D721Med (cell line): ENCODE measurements around the gene IL1RAPL1.

Source experiments
- DNase-seq: peaks from one replicate; pipeline ENCODE4 v3.0.0; 2011; ENCODE audit warnings: low spot score; ENCODE audit not compliant: insufficient read length
- FAIRE-seq: peaks from 2 replicates; lab custom pipeline; 2011; peaks lifted over from hg19 to GRCh38; lab: Jason Lieb, UNC
- TF ChIP-seq, protein P1 (sequence below): IDR thresholded peaks from 2 replicates; pipeline ENCODE4 v1.5.1; 2012; ENCODE audit warnings: mild to moderate bottlenecking, control low read depth; ENCODE audit not compliant: insufficient read depth; ENCODE audit errors: missing control alignments

Gene IL1RAPL1

GRCh38 chrX:29530501-29530900 lies 943.3 kb downstream of the IL1RAPL1 start:
- TF ChIP-seq, protein P1, sequence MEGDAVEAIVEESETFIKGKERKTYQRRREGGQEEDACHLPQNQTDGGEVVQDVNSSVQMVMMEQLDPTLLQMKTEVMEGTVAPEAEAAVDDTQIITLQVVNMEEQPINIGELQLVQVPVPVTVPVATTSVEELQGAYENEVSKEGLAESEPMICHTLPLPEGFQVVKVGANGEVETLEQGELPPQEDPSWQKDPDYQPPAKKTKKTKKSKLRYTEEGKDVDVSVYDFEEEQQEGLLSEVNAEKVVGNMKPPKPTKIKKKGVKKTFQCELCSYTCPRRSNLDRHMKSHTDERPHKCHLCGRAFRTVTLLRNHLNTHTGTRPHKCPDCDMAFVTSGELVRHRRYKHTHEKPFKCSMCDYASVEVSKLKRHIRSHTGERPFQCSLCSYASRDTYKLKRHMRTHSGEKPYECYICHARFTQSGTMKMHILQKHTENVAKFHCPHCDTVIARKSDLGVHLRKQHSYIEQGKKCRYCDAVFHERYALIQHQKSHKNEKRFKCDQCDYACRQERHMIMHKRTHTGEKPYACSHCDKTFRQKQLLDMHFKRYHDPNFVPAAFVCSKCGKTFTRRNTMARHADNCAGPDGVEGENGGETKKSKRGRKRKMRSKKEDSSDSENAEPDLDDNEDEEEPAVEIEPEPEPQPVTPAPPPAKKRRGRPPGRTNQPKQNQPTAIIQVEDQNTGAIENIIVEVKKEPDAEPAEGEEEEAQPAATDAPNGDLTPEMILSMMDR = no peak
- no peak for FAIRE-seq
- no peak for DNase-seq

DNA sequence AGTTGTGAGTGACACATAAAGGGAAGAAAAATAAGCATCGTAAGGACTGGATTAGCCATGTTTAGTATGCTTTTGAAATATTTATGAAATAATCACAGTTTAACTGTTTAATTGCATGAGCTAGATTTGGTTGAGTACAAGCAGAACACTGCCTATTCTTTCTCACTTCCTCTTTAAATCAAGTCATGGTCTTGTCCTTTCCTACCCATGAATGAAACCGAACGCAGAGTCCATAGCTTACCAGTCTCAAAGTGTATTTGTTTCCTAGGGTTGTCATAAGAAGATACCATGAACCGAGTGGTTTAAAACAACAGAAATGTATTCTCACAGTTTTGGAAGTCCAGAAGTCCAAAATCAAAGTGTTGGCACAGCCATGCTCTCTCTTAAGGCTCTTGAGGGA lies 944.1 kb downstream of the IL1RAPL1 start:
- FAIRE-seq (no peak), DNase-seq (no peak)
- TF ChIP-seq, protein P1 = no peak

DNA sequence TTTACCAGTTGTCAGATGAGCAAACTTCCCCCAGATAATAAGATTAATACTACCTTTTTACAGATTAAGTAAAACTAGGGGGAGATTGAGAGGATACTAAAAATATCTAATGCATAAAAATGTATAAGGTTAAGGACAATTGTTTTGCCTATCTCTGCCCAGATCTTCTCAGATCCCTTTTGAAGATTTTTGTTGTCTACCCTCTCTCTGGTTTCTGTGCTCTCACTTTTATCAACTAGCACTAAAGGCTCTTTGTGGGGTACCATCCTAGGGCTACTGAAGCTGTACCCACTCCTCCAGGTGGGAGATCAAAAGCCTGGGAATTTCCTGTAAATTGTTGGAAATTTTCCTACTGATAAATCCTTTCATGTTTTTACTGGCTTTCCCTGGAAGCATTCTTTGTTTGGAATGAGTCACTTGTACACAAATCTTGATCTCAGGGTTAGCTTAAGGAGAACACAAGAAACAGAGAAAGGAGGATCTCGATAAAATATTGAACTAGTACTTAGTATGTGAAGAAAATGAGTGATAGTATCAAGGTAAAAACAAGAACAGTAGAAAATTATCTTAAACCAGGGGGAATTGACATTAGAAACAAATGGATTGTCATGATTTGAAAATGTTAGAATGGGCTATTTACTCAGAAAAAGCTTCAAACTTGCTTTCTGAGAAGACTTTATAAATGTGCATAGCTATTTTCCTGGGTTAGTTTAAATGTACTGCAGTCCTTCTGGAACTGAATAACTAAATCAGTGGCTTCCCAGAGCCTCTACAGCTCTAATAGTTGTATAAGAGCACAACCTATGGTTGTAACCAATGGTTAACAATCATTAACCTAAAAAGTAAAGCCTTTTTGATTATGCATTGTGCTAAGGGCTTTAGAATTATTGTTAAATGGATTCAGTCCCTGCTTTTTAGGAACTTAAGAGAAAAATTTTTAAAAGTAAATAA lies 948.2 kb downstream of the IL1RAPL1 start:
- no peak for FAIRE-seq
- DNase-seq = no peak
- TF ChIP-seq, protein P1 = no peak

GRCh38 chrX:29541038-29541437 lies 953.8 kb downstream of the IL1RAPL1 start:
- FAIRE-seq (no peak), DNase-seq (no peak)
- TF ChIP-seq, protein P1 = no peak

- no peak for FAIRE-seq
- DNase-seq = no peak
- TF ChIP-seq, protein P1 = no peak
Measured at GRCh38 chrX:29542152-29542551, 954.9 kb downstream of the IL1RAPL1 start.

DNA sequence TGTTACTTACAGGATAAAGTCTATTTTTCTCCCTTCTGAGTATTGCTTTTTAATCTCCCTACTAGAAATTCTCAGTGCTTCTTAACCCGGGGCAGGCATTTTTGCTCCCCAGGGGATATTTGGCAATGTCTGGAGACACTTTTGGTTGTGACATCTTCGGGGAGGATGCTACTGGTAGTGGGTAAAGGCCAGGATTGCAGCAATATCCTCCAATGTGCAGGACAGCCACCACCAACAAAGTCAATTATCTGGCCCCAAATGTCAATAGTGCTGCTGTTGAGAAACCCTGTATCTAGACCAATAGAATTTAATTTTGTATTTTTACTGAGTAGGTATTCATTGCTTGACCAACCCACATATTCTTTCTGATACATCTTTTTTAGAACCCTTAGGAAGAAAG lies 958.6 kb downstream of the IL1RAPL1 start:
- TF ChIP-seq, protein P1 = no peak
- FAIRE-seq (no peak), DNase-seq (no peak)

DNA sequence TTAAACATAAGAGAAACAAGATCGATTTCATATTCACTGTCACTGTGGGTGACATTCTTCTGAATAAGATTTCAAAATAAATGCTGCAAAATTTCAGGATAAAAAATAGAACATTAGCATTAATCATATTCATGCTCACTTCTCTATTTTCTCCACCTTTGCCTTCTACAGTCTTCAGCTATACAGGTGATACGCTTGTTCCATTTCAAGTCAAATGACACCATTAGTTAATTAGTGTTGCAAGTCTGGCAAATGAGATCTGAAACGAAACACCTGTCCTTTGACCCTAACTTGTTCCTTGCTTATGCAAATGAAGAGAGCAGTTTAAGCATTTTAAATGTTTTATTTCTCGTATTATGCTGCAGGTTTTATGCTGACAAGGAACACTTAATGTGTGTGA lies 960.6 kb downstream of the IL1RAPL1 start:
- FAIRE-seq = no peak
- TF ChIP-seq, protein P1 = no peak

More for the DNA sequence above, 960.6 kb downstream of the IL1RAPL1 start:
- DNase-seq = no peak
